Measurements from ENCODE around the gene PPP1R37. TPM values are rescaled to one million over a fixed set of nuclear protein-coding genes. Genes with fewer than 3 reads are reported as not detected.
A peak's percentile ranks its signal among the peaks of the same experiment; 100 is the strongest.

The PPP1R37 gene
- total RNA-seq, 4 donors from 2014 or later: 37.4 to 55.2 (median 52.1) TPM

GRCh38 chr19:45173816-45174215 lies 80.8 kb downstream of the PPP1R37 start:
- DNase-seq (ENCODE audit: low spot score in 2 of 2): no peak
- 80 to 86% methylated on average over 12 of the region's 12 CpGs for WGBS, 2 donors
- H3K4me3 ChIP-seq (ENCODE audit: low read depth, poor library complexity, severe bottlenecking): no peak overlapping the region
- intact Hi-C loops (cut with DNase I; ENCODE audit: low total_unique reads): no loop called here
- TF ChIP-seq, protein P1, sequence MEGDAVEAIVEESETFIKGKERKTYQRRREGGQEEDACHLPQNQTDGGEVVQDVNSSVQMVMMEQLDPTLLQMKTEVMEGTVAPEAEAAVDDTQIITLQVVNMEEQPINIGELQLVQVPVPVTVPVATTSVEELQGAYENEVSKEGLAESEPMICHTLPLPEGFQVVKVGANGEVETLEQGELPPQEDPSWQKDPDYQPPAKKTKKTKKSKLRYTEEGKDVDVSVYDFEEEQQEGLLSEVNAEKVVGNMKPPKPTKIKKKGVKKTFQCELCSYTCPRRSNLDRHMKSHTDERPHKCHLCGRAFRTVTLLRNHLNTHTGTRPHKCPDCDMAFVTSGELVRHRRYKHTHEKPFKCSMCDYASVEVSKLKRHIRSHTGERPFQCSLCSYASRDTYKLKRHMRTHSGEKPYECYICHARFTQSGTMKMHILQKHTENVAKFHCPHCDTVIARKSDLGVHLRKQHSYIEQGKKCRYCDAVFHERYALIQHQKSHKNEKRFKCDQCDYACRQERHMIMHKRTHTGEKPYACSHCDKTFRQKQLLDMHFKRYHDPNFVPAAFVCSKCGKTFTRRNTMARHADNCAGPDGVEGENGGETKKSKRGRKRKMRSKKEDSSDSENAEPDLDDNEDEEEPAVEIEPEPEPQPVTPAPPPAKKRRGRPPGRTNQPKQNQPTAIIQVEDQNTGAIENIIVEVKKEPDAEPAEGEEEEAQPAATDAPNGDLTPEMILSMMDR (IDR thresholded peaks at IDR 0.05): no peak
- TF ChIP-seq POLR2A (IDR thresholded peaks at IDR 0.05): no peak

- TF ChIP-seq POLR2A (IDR thresholded peaks at IDR 0.05): no peak
- TF ChIP-seq, protein P1 (IDR thresholded peaks at IDR 0.05): no peak
- H3K4me3 ChIP-seq (ENCODE audit: low read depth, poor library complexity, severe bottlenecking): no peak overlapping the region
- WGBS, 2 donors: 49 to 58% methylated on average over 10 of the region's 10 CpGs
- intact Hi-C loops (cut with DNase I; ENCODE audit: low total_unique reads): no loop called here
- no peak for DNase-seq (ENCODE audit: low spot score in 2 of 2)
These were observed 82.8 kb downstream of the PPP1R37 start for GRCh38 chr19:45175515-45176345.

GRCh38 chr19:45177817-45178261 lies 84.9 kb downstream of the PPP1R37 start, which contains the start of gene TRAPPC6A:
Gene TRAPPC6A (minus strand): TSS chr19:45178237. CDS start chr19:45178218, 19 bp downstream.
- peak within 1 kb of the TSS; percentile 67 for H3K4me3 ChIP-seq (ENCODE audit: low read depth, poor library complexity, severe bottlenecking)
- DNase-seq (ENCODE audit: low spot score in 2 of 2): no peak
- intact Hi-C loops (cut with DNase I; ENCODE audit: low total_unique reads): no loop called here
- 0 to 1% methylated on average over 30 to 32 of the region's 36 CpGs for WGBS, 2 donors
- TF ChIP-seq, protein P1 (IDR thresholded peaks at IDR 0.05): no peak
- TF ChIP-seq POLR2A (IDR thresholded peaks at IDR 0.05): peak in 1 of 2 donors; percentile 39

DNA sequence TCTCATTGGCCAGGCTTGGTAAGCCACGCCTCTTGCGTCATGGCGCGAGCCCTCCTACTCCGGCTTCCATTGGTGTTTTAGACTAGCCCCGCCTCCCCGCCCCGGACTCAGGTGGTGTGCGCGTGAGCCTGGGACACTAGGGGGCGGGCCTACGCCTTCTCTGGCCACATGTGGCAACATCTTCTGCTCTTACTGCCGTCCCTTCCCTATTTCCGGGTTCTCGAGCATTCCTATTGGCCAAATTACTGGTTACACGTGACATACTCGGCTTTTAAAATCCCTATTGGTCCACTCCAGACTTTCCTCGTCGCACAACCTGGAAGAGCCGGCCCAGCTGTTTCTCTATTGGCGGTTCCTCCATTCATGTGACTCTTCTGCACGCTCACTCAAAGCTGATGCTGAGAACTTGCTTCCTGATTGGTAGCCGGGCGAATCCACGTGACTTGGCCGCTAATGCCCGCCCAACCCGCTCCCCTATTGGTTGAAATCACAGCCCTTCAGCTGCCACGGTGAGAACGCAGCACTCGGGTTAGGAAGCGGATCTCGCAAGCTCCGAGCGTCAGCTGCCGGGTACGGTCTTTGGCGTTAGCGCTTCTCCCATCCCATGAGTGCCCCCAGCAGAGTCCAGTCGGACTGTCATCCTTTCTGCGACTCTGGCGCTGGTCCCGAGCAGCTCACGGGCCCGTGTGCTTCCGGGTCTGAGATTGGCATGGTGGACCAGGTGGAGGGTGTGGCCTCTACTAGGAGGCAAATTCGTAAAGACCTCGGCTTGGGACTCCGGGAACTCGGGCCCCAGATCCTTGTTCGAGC lies 85.5 kb downstream of the PPP1R37 start, which contains the start of gene BLOC1S3:
BLOC1S3 (plus strand) TSS at position 523 of the 810 bp plus-strand sequence. CDS start 513 bp downstream, outside the sequence.
- peak in 1 of 2 donors; percentile 40 for TF ChIP-seq POLR2A (IDR thresholded peaks at IDR 0.05)
- TF ChIP-seq, protein P1 (IDR thresholded peaks at IDR 0.05): no peak
- WGBS, 2 donors: 0% methylated on average over 38 to 51 of the region's 51 CpGs
- H3K4me3 ChIP-seq (ENCODE audit: low read depth, poor library complexity, severe bottlenecking): peak within 1 kb of the TSS; percentile 67
- DNase-seq (ENCODE audit: low spot score in 2 of 2): peak; percentile 100
- intact Hi-C loops (cut with DNase I; ENCODE audit: low total_unique reads): no loop called here

DNA sequence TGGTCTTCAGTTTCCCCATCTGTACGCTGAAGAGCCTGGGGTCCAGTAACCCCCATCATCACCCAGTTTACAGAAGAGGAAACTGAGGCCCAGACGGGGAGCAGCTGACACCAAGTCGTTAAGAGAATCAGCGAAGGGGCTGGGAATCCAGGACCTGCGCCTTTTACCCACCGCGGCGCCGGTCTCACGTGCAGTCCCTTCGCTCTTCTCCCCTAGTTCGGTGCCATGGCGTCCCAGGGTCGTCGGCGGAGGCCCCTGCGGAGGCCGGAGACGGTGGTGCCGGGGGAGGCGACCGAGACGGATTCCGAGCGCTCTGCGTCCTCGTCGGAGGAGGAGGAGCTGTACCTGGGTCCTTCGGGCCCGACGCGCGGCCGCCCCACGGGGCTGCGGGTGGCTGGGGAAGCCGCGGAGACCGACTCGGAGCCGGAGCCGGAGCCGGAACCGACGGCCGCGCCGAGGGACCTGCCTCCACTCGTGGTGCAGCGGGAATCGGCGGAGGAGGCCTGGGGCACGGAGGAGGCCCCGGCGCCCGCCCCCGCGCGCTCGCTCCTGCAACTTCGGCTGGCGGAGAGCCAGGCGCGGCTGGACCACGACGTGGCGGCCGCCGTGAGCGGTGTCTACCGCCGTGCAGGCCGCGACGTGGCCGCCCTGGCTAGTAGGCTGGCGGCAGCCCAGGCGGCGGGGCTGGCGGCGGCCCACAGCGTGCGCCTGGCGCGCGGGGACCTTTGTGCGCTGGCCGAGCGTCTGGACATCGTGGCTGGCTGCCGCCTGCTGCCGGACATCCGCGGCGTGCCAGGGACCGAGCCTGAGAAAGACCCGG lies 86.3 kb downstream of the PPP1R37 start:
- DNase-seq (ENCODE audit: low spot score in 2 of 2): peak in 1 of 2 donors; percentile 89
- 1 to 3% methylated on average over 41 to 54 of the region's 97 CpGs for WGBS, 2 donors
- peak overlapping the region; percentile 67 for H3K4me3 ChIP-seq (ENCODE audit: low read depth, poor library complexity, severe bottlenecking)
- TF ChIP-seq, protein P1 (IDR thresholded peaks at IDR 0.05): no peak
- TF ChIP-seq POLR2A (IDR thresholded peaks at IDR 0.05): no peak
- intact Hi-C loops (cut with DNase I; ENCODE audit: low total_unique reads): no loop called here

All from lower leg skin (tissue), 4 donors.